HepG2 (cell line): ENCODE data around the gene CAMK1D. TPM values are rescaled to one million over a fixed set of nuclear protein-coding genes. Genes with fewer than 3 reads are reported as not detected.

Experiments
- ATAC-seq: fragments of 200-7000 bp; cut with Tn5 transposase; 3 replicates; pipeline ENCODE4 v1.9.1; 2020; ENCODE audit warnings: mild to moderate bottlenecking, moderate library complexity
- BruUV-seq: library from RNA; stranded (reverse); fragments of 400-500 nt; replicated peaks from 2 replicates; lab custom pipeline; 2021; lab: Mats Ljungman, UMichigan
- CTCF ChIA-PET: fragments of 300-600 bp; formaldehyde crosslinking; extraction: SDS; loops from one replicate; lab custom pipeline; 2021; ENCODE audit warnings: low total read pairs, inconsistent platforms, low intra/inter-chr PET ratio; lab: Yijun Ruan, JAX
- POLR2A ChIA-PET: fragments of 350-600 bp; sonication (Branson Sonifier 250); formaldehyde crosslinking; loops from one replicate; lab custom pipeline; 2020; ENCODE audit warnings: antibody characterized with exemption, inconsistent platforms; lab: Yijun Ruan, JAX
- DNase-seq: peaks from one replicate; pipeline ENCODE4 v3.0.0-alpha.2; 2015; ENCODE audit warnings: low spot score
- FAIRE-seq: peaks from 3 replicates; lab custom pipeline; 2011; peaks lifted over from hg19 to GRCh38; lab: Jason Lieb, UNC
- H2AFZ ChIP-seq: one replicate; pipeline ENCODE4 v1.6.1; 2011; ENCODE audit warnings: low read length, inconsistent platforms
- H3K27ac ChIP-seq: fragments of 300-600 bp; 3 replicates; pipeline ENCODE4 v1.8.0; 2011; ENCODE audit warnings: mixed run types, mild to moderate bottlenecking, mixed read lengths, low read length, inconsistent platforms; ENCODE audit not compliant: insufficient read depth; ENCODE audit errors: extremely low read length
- H3K27me3 ChIP-seq, 2 experiments: fragments of 200-600 bp in 1 of 2; 2 replicates in 1 of 2; 3 replicates in 1 of 2; pipeline versions ENCODE4 v1.6.0 to v1.8.0; 2011; ENCODE audit warnings: low read length in 2 of 2, mild to moderate bottlenecking in 2 of 2, moderate library complexity in 2 of 2, inconsistent platforms in 1 of 2; ENCODE audit not compliant: insufficient read depth in 2 of 2, control insufficient read depth in 1 of 2
- H3K36me3 ChIP-seq, 2 experiments: fragments of 200-600 bp in 1 of 2; replicated peaks in 1 of 2; 2 replicates in 1 of 2; 3 replicates in 1 of 2; pipeline versions ENCODE4 v1.5.1 to v1.8.0; 2011; ENCODE audit warnings: low read length in 2 of 2, inconsistent platforms in 1 of 2; ENCODE audit not compliant: insufficient read depth in 2 of 2, control insufficient read depth in 1 of 2
- H3K4me1 ChIP-seq: 2 replicates; pipeline ENCODE4 v1.5.1; 2012; ENCODE audit warnings: low read length, inconsistent platforms; ENCODE audit not compliant: insufficient read depth
- H3K4me2 ChIP-seq: 2 replicates; pipeline ENCODE4 v1.6.0; 2011; ENCODE audit warnings: low read depth, low read length, inconsistent platforms
- H3K4me3 ChIP-seq, 3 experiments: fragments of 200-600 bp in 1 of 3; sonication (generic), shearing (Covaris generic) in 1 of 3; replicated peaks in 1 of 3; 2 replicates each; pipeline ENCODE4 v1.5.1; 2011 to 2016; ENCODE audit warnings: low read length in 3 of 3, inconsistent platforms in 2 of 3, low read depth in 2 of 3, mild to moderate bottlenecking in 2 of 3, control low read depth in 1 of 3, mixed read lengths in 1 of 3; ENCODE audit not compliant: insufficient read depth in 1 of 3
- H3K79me2 ChIP-seq: one replicate; pipeline ENCODE4 v1.6.1; 2011; ENCODE audit warnings: low read length, inconsistent platforms; ENCODE audit not compliant: insufficient read depth
- H3K9ac ChIP-seq: 2 replicates; pipeline ENCODE4 v1.6.0; 2011; ENCODE audit warnings: mild to moderate bottlenecking, low read depth, low read length, inconsistent platforms; ENCODE audit not compliant: insufficient read depth
- H3K9me3 ChIP-seq: 2 replicates; pipeline ENCODE4 v1.5.1; 2012; ENCODE audit warnings: mild to moderate bottlenecking, low read length
- H4K20me1 ChIP-seq: 2 replicates; pipeline ENCODE4 v1.6.0; 2011; ENCODE audit warnings: inconsistent platforms, mild to moderate bottlenecking, low read length, moderate library complexity; ENCODE audit not compliant: insufficient read depth
- HOXA7 ChIP-seq: sonication (generic); formaldehyde crosslinking; IDR thresholded peaks from 2 replicates; pipeline ENCODE4 v1.8.1; 2022; ENCODE audit warnings: mild to moderate bottlenecking, missing genetic modification reagents, moderate library complexity
- SMC3 ChIP-seq: IDR thresholded peaks from 2 replicates; pipeline ENCODE4 v1.6.1; 2011; ENCODE audit warnings: low read length, improper control_type of control experiment
- STAG1 ChIP-seq: sonication (generic); formaldehyde crosslinking; IDR thresholded peaks from 2 replicates; pipeline ENCODE4 v1.4.0; 2020; ENCODE audit warnings: missing genetic modification reagents
- WGBS: methylation state at CpG from one replicate; pipeline ENCODE4 v1.1.6; 2017; ENCODE audit warnings: low lambda C conversion rate; 5-methylcytosine and 5-hydroxymethylcytosine counted together
- in situ Hi-C: cut with HindIII; loops from 2 replicates; pipeline ENCODE4 v1.10.0; 2017; ENCODE audit warnings: low pct_unique_long_range_greater_than_20kb; ENCODE audit not compliant: extremely low pct_ligation_motif_present
- intact Hi-C: fragments of 100-400 bp; cut with micrococcal nuclease; formaldehyde crosslinking; loops from one replicate; pipeline ENCODE4 v1.10.0; 2022; ENCODE audit not compliant: unreplicated experiment
- polyA plus RNA-seq, 8 experiments: library from polyadenylated mRNA; depleted of rRNA in 3 of 8; stranded (reverse) in 7 of 8; unstranded in 1 of 8; fragments of >200 nt; fragmentation: Illumina TruSeq in 4 of 8; extraction: Trizol in 4 of 8; gene quantifications; 2 replicates each; pipeline versions ENCODE4 v1.2.1 to v1.2.3, GENCODE V29; 2011 to 2016; ENCODE audit warnings: low read depth in 4 of 8, missing spikeins in 1 of 8, mixed read lengths in 1 of 8; ENCODE audit not compliant: insufficient read depth in 1 of 8
- total RNA-seq, 5 experiments: library from RNA; depleted of rRNA; stranded (reverse); fragments of >200 nt; fragmentation: Illumina TruSeq; extraction: Trizol; gene quantifications; 2 replicates each; pipeline ENCODE4 v1.2.3, GENCODE V29; 2016; ENCODE audit warnings: low read depth in 1 of 5
- TF ChIP-seq, protein P1 (sequence below), 2 experiments: sonication (generic) in 1 of 2; formaldehyde crosslinking in 1 of 2; IDR thresholded peaks; 2 replicates each; pipeline versions ENCODE4 v1.6.1 to v1.9.0; 2014 to 2022; ENCODE audit warnings: antibody characterized with exemption in 1 of 2, borderline replicate concordance in 1 of 2, inconsistent platforms in 1 of 2, low read depth in 1 of 2, missing genetic modification reagents in 1 of 2
- TF ChIP-seq, protein P2 (sequence below): sonication (generic); formaldehyde crosslinking; IDR thresholded peaks from 2 replicates; pipeline ENCODE4 v1.5.0; 2020; ENCODE audit warnings: mild to moderate bottlenecking, missing genetic modification reagents, moderate library complexity

CAMK1D gene
- total and polyA plus RNA-seq, 2 of the 13 experiments (the other 11 are each of a cell fraction or from before 2014, with no cell fraction given): under 0.01 TPM; not detected in 1

DNA sequence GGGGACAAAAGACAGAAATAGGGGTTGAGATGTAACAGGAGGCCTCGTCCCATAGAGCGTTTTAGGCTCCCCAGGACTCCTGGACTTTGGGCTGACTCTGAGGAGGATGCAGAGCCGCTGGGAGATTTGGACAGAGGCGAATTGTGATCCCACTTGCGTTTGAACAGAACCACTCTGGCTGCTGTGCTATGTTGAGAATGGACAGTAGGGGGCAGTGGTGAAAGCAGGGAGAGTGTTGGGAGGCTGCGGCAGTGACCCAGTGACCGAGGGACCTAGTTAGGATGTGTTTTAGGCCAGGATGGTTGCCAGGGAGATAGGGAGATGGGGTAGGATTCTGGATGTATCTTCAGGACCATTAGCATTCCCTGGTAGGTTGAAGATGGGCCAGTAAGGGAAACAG is 380.5 kb downstream of the CAMK1D start:
- ChIA-PET CTCF (no interaction called here), POLR2A (no interaction called here)
- Histone ChIP-seq H3K79me2 (no peaks in the 10 kb centered on the region), H4K20me1 (no peaks in the 10 kb centered on the region), H3K4me3 (no peak overlapping the region), H3K36me3 (no peaks in the 10 kb centered on the region), H3K27me3 (peaks cover 5 to 20% of the 10 kb centered on the region in 2 experiments; a peak in 3 of 5 replicates), H3K27ac (no peak overlapping the region), H3K9me3 (no peaks in the 10 kb centered on the region), H3K4me1 (no peaks in the 10 kb centered on the region), H3K9ac (no peak overlapping the region), H2AFZ (no peak overlapping the region), H3K4me2 (no peak overlapping the region)
- intact Hi-C loops: no loop called here
- in situ Hi-C loops: no loop called here
- 21% methylated on average over 7 of the region's 7 CpGs for WGBS
- DNase-seq (no peak), ATAC-seq (peak; percentile 54; the same call in 2 of the 3 replicates), FAIRE-seq (no peak)
- BruUV-seq: no TSS peak
- TF ChIP-seq STAG1 (CRISPR knock-in tag) (peak; percentile 55), SMC3 (peak; percentile 46), HOXA7 (CRISPR knock-in tag) (no peak)
- TF ChIP-seq, protein P1, sequence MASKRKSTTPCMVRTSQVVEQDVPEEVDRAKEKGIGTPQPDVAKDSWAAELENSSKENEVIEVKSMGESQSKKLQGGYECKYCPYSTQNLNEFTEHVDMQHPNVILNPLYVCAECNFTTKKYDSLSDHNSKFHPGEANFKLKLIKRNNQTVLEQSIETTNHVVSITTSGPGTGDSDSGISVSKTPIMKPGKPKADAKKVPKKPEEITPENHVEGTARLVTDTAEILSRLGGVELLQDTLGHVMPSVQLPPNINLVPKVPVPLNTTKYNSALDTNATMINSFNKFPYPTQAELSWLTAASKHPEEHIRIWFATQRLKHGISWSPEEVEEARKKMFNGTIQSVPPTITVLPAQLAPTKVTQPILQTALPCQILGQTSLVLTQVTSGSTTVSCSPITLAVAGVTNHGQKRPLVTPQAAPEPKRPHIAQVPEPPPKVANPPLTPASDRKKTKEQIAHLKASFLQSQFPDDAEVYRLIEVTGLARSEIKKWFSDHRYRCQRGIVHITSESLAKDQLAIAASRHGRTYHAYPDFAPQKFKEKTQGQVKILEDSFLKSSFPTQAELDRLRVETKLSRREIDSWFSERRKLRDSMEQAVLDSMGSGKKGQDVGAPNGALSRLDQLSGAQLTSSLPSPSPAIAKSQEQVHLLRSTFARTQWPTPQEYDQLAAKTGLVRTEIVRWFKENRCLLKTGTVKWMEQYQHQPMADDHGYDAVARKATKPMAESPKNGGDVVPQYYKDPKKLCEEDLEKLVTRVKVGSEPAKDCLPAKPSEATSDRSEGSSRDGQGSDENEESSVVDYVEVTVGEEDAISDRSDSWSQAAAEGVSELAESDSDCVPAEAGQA (IDR thresholded peaks at IDR 0.05; ENCODE audit: low read depth): no peak
- TF ChIP-seq, protein P1 (CRISPR knock-in tag; IDR thresholded peaks at IDR 0.05; ENCODE audit: borderline replicate concordance): no peak
- TF ChIP-seq, protein P2, sequence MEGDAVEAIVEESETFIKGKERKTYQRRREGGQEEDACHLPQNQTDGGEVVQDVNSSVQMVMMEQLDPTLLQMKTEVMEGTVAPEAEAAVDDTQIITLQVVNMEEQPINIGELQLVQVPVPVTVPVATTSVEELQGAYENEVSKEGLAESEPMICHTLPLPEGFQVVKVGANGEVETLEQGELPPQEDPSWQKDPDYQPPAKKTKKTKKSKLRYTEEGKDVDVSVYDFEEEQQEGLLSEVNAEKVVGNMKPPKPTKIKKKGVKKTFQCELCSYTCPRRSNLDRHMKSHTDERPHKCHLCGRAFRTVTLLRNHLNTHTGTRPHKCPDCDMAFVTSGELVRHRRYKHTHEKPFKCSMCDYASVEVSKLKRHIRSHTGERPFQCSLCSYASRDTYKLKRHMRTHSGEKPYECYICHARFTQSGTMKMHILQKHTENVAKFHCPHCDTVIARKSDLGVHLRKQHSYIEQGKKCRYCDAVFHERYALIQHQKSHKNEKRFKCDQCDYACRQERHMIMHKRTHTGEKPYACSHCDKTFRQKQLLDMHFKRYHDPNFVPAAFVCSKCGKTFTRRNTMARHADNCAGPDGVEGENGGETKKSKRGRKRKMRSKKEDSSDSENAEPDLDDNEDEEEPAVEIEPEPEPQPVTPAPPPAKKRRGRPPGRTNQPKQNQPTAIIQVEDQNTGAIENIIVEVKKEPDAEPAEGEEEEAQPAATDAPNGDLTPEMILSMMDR (CRISPR knock-in tag): peak; percentile 68
